GM23338 (cell line): ENCODE results near the gene LNX1. TPM values are rescaled to one million over a fixed set of nuclear protein-coding genes. Genes with fewer than 3 reads are reported as not detected.

ENCODE experiments used
- ATAC-seq: fragments of 200-7000 bp; cut with Tn5 transposase; 3 replicates; pipeline ENCODE4 v1.9.1; 2020
- DNase-seq: peaks from one replicate; pipeline ENCODE4 v3.0.0-alpha.2; 2015; ENCODE audit warnings: low spot score
- H2AFZ ChIP-seq: fragments of 200-600 bp; sonication (generic); 2 replicates; pipeline ENCODE4 v1.8.0; 2016; ENCODE audit warnings: antibody characterized with exemption, mild to moderate bottlenecking, moderate library complexity
- H3F3A ChIP-seq: fragments of 200-600 bp; sonication (generic); replicated peaks from 2 replicates; pipeline ENCODE4 v1.8.0; 2017; ENCODE audit warnings: antibody characterized with exemption, mixed run types, low read depth
- H3K27ac ChIP-seq: fragments of 200-600 bp; sonication (generic); 2 replicates; pipeline ENCODE4 v1.6.1; 2016; ENCODE audit warnings: low read depth
- H3K27me3 ChIP-seq: fragments of 200-600 bp; sonication (generic); 2 replicates; pipeline ENCODE4 v1.8.0; 2016; ENCODE audit warnings: mild to moderate bottlenecking, mixed run types, moderate library complexity; ENCODE audit not compliant: insufficient read depth
- H3K36me3 ChIP-seq: fragments of 200-600 bp; sonication (generic); 2 replicates; pipeline ENCODE4 v1.8.0; 2016; ENCODE audit warnings: mild to moderate bottlenecking; ENCODE audit not compliant: insufficient read depth
- H3K4me1 ChIP-seq: fragments of 200-600 bp; sonication (generic); 2 replicates; pipeline ENCODE4 v1.8.0; 2016; ENCODE audit warnings: mild to moderate bottlenecking, moderate library complexity; ENCODE audit not compliant: insufficient read depth
- H3K4me2 ChIP-seq: fragments of 200-600 bp; sonication (generic); 2 replicates; pipeline ENCODE4 v1.7.1; 2017; ENCODE audit warnings: mixed run types
- H3K4me3 ChIP-seq: fragments of 200-600 bp; sonication (generic); 2 replicates; pipeline ENCODE4 v1.6.1; 2016; ENCODE audit warnings: mixed run types
- H3K79me2 ChIP-seq: fragments of 200-600 bp; sonication (generic); replicated peaks from 2 replicates; pipeline ENCODE4 v1.8.0; 2017; ENCODE audit warnings: mild to moderate bottlenecking; ENCODE audit not compliant: insufficient read depth
- H3K9me2 ChIP-seq: fragments of 200-600 bp; sonication (generic); 2 replicates; pipeline ENCODE4 v1.8.0; 2017; ENCODE audit not compliant: insufficient read depth
- H4K20me1 ChIP-seq: fragments of 200-600 bp; sonication (generic); replicated peaks from 2 replicates; pipeline ENCODE4 v1.8.0; 2017; ENCODE audit warnings: mild to moderate bottlenecking; ENCODE audit not compliant: insufficient read depth
- H3K27ac Mint-ChIP-seq: 2 replicates; pipeline ENCODE4 v1.8.0; 2020; ENCODE audit warnings: inconsistent platforms, mild to moderate bottlenecking, moderate library complexity, mixed read lengths
- H3K27me3 Mint-ChIP-seq: 3 replicates; pipeline ENCODE4 v1.8.0; 2022; ENCODE audit warnings: low read depth, mild to moderate bottlenecking, moderate library complexity, mixed read lengths, inconsistent platforms; ENCODE audit not compliant: insufficient read depth, poor library complexity
- H3K36me3 Mint-ChIP-seq: 3 replicates; pipeline ENCODE4 v1.8.0; 2021; ENCODE audit warnings: low read depth, mild to moderate bottlenecking, inconsistent platforms, moderate library complexity, mixed read lengths
- H3K4me1 Mint-ChIP-seq: 3 replicates; pipeline ENCODE4 v1.8.0; 2020; ENCODE audit warnings: mild to moderate bottlenecking, inconsistent platforms, mixed read lengths
- H3K4me3 Mint-ChIP-seq: 3 replicates; pipeline ENCODE4 v1.8.0; 2021; ENCODE audit warnings: moderate library complexity, mild to moderate bottlenecking, inconsistent platforms, mixed read lengths
- H3K9me3 Mint-ChIP-seq: 3 replicates; pipeline ENCODE4 v1.8.0; 2020; ENCODE audit warnings: moderate library complexity, mild to moderate bottlenecking, inconsistent platforms, mixed read lengths
- CREB1 ChIP-seq: fragments of 250-450 bp; sonication (Bioruptor Pico); IDR thresholded peaks from 2 replicates; pipeline ENCODE4 v1.5.0; 2020; ENCODE audit warnings: low read depth, mild to moderate bottlenecking, moderate library complexity
- EZH2 ChIP-seq: fragments of 200-600 bp; sonication (generic); IDR thresholded peaks from one replicate; pipeline ENCODE4 v1.8.0; 2017; ENCODE audit warnings: antibody characterized with exemption, mild to moderate bottlenecking, low read depth; ENCODE audit not compliant: unreplicated experiment
- EZH2phosphoT487 ChIP-seq: fragments of 200-600 bp; sonication (generic); IDR thresholded peaks from one replicate; pipeline ENCODE4 v1.8.1; 2018; ENCODE audit warnings: antibody characterized with exemption; ENCODE audit not compliant: unreplicated experiment
- JUNB ChIP-seq: IDR thresholded peaks from one replicate; pipeline ENCODE4 v1.6.1; 2016; ENCODE audit warnings: antibody characterized with exemption; ENCODE audit not compliant: unreplicated experiment
- NANOG ChIP-seq: IDR thresholded peaks from 2 replicates; pipeline ENCODE4 v1.6.1; 2016; ENCODE audit warnings: antibody characterized with exemption, borderline replicate concordance
- POLR2AphosphoS5 ChIP-seq: IDR thresholded peaks from 2 replicates; pipeline ENCODE4 v1.6.1; 2016; ENCODE audit warnings: antibody characterized with exemption, low read depth
- STAT1 ChIP-seq: IDR thresholded peaks from one replicate; pipeline ENCODE4 v1.6.1; 2016; ENCODE audit warnings: antibody characterized with exemption; ENCODE audit not compliant: unreplicated experiment
- ZNF114 ChIP-seq: fragments of 250-450 bp; sonication (Bioruptor Pico); IDR thresholded peaks from 2 replicates; pipeline ENCODE4 v1.5.0; 2020; ENCODE audit warnings: mild to moderate bottlenecking, moderate library complexity
- ZNF331 ChIP-seq: fragments of 250-450 bp; sonication (Bioruptor Pico); IDR thresholded peaks from 2 replicates; pipeline ENCODE4 v1.5.0; 2020; ENCODE audit warnings: low read depth, mild to moderate bottlenecking, moderate library complexity
- polyA plus RNA-seq: library from polyadenylated mRNA; unstranded; fragments of >200 nt; fragmentation: Nextera tagmentation; extraction: Ambion mirVana; gene quantifications from 2 replicates; pipeline ENCODE4 v1.2.1, GENCODE V29; 2016
- total RNA-seq: library from RNA; depleted of rRNA; stranded (reverse); fragments of >200 nt; shearing (Covaris generic); gene quantifications from 2 replicates; pipeline ENCODE4 v1.2.3, GENCODE V29; 2014
- TF ChIP-seq, protein P1 (sequence below): fragments of 250-450 bp; sonication (Bioruptor Pico); IDR thresholded peaks from 2 replicates; pipeline ENCODE4 v1.5.0; 2020; ENCODE audit warnings: mild to moderate bottlenecking, moderate library complexity
- TF ChIP-seq, protein P2 (sequence below): IDR thresholded peaks from one replicate; pipeline ENCODE4 v1.6.1; 2018; ENCODE audit warnings: antibody characterized with exemption; ENCODE audit not compliant: unreplicated experiment
- TF ChIP-seq, protein P3 (sequence below), 2 experiments: fragments of 200-600 bp in 1 of 2; sonication (generic) in 1 of 2; conservative IDR thresholded peaks; 2 replicates each; pipeline versions ENCODE4 v1.5.1 to v1.6.1; 2016 to 2017; ENCODE audit warnings: antibody characterized with exemption in 2 of 2, low read depth in 2 of 2, mild to moderate bottlenecking in 2 of 2, moderate library complexity in 1 of 2
- TF ChIP-seq, protein P4 (sequence below): IDR thresholded peaks from 2 replicates; pipeline ENCODE4 v1.6.1; 2016; ENCODE audit warnings: antibody characterized with exemption

LNX1 gene
- total and polyA plus RNA-seq, 2 experiments from 2014 or later: 5.4 to 6.4 TPM

DNA sequence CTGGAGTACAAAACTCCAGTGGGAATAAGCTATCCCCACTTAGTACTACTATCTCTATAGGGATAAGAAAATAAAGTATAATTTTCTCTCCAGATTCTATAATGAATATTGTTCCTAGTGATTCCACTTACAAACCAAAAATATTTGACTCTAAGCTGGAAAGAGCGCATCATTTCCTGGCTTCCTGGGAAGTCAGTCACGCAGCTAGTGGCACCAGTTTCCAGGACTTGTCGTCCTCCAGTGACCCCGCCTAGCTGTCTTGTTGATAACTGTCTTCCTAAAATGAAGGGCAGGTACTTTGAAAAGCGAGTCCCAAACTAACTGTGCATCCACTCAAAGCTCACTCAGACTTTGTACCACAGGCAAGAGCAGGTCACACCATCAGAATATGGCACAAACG is 39.3 kb downstream of the LNX1 start:
- ATAC-seq: no peak
- H3K4me1 ChIP-seq: no peaks in the 10 kb centered on the region
- Mint-ChIP-seq H3K9me3 (no peaks in the 10 kb centered on the region), H3K27ac (no peak overlapping the region), H3K36me3 (no peaks in the 10 kb centered on the region), H3K4me3 (no peak overlapping the region), H3K27me3 (peaks cover 4% of the 10 kb centered on the region), H3K4me1 (peaks cover 8% of the 10 kb centered on the region; the same call in 2 of the 3 replicates)
- no peaks in the 10 kb centered on the region; the same call in 1 of the 2 replicates for H3K9me2 ChIP-seq
- H2AFZ ChIP-seq: no peak overlapping the region
- H3K4me3 ChIP-seq: no peak overlapping the region
- H3K27ac ChIP-seq: no peak overlapping the region
- no peaks in the 10 kb centered on the region for H3K79me2 ChIP-seq
- no peak for TF ChIP-seq STAT1
- TF ChIP-seq, protein P1, sequence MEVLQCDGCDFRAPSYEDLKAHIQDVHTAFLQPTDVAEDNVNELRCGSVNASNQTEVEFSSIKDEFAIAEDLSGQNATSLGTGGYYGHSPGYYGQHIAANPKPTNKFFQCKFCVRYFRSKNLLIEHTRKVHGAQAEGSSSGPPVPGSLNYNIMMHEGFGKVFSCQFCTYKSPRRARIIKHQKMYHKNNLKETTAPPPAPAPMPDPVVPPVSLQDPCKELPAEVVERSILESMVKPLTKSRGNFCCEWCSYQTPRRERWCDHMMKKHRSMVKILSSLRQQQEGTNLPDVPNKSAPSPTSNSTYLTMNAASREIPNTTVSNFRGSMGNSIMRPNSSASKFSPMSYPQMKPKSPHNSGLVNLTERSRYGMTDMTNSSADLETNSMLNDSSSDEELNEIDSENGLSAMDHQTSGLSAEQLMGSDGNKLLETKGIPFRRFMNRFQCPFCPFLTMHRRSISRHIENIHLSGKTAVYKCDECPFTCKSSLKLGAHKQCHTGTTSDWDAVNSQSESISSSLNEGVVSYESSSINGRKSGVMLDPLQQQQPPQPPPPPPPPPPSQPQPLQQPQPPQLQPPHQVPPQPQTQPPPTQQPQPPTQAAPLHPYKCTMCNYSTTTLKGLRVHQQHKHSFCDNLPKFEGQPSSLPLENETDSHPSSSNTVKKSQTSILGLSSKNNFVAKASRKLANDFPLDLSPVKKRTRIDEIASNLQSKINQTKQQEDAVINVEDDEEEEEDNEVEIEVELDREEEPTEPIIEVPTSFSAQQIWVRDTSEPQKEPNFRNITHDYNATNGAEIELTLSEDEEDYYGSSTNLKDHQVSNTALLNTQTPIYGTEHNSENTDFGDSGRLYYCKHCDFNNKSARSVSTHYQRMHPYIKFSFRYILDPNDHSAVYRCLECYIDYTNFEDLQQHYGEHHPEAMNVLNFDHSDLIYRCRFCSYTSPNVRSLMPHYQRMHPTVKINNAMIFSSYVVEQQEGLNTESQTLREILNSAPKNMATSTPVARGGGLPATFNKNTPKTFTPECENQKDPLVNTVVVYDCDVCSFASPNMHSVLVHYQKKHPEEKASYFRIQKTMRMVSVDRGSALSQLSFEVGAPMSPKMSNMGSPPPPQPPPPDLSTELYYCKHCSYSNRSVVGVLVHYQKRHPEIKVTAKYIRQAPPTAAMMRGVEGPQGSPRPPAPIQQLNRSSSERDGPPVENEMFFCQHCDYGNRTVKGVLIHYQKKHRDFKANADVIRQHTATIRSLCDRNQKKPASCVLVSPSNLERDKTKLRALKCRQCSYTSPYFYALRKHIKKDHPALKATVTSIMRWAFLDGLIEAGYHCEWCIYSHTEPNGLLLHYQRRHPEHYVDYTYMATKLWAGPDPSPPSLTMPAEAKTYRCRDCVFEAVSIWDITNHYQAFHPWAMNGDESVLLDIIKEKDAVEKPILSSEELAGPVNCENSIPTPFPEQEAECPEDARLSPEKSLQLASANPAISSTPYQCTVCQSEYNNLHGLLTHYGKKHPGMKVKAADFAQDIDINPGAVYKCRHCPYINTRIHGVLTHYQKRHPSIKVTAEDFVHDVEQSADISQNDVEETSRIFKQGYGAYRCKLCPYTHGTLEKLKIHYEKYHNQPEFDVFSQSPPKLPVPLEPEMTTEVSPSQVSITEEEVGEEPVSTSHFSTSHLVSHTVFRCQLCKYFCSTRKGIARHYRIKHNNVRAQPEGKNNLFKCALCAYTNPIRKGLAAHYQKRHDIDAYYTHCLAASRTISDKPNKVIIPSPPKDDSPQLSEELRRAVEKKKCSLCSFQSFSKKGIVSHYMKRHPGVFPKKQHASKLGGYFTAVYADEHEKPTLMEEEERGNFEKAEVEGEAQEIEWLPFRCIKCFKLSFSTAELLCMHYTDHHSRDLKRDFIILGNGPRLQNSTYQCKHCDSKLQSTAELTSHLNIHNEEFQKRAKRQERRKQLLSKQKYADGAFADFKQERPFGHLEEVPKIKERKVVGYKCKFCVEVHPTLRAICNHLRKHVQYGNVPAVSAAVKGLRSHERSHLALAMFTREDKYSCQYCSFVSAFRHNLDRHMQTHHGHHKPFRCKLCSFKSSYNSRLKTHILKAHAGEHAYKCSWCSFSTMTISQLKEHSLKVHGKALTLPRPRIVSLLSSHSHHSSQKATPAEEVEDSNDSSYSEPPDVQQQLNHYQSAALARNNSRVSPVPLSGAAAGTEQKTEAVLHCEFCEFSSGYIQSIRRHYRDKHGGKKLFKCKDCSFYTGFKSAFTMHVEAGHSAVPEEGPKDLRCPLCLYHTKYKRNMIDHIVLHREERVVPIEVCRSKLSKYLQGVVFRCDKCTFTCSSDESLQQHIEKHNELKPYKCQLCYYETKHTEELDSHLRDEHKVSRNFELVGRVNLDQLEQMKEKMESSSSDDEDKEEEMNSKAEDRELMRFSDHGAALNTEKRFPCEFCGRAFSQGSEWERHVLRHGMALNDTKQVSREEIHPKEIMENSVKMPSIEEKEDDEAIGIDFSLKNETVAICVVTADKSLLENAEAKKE (CRISPR knock-in tag): no peak
- no peak for TF ChIP-seq ZNF114 (CRISPR knock-in tag)
- no peak for TF ChIP-seq EZH2phosphoT487
- TF ChIP-seq ZNF331 (CRISPR knock-in tag): no peak
- TF ChIP-seq EZH2: no peak
- TF ChIP-seq POLR2AphosphoS5: no peak
- TF ChIP-seq, protein P2, sequence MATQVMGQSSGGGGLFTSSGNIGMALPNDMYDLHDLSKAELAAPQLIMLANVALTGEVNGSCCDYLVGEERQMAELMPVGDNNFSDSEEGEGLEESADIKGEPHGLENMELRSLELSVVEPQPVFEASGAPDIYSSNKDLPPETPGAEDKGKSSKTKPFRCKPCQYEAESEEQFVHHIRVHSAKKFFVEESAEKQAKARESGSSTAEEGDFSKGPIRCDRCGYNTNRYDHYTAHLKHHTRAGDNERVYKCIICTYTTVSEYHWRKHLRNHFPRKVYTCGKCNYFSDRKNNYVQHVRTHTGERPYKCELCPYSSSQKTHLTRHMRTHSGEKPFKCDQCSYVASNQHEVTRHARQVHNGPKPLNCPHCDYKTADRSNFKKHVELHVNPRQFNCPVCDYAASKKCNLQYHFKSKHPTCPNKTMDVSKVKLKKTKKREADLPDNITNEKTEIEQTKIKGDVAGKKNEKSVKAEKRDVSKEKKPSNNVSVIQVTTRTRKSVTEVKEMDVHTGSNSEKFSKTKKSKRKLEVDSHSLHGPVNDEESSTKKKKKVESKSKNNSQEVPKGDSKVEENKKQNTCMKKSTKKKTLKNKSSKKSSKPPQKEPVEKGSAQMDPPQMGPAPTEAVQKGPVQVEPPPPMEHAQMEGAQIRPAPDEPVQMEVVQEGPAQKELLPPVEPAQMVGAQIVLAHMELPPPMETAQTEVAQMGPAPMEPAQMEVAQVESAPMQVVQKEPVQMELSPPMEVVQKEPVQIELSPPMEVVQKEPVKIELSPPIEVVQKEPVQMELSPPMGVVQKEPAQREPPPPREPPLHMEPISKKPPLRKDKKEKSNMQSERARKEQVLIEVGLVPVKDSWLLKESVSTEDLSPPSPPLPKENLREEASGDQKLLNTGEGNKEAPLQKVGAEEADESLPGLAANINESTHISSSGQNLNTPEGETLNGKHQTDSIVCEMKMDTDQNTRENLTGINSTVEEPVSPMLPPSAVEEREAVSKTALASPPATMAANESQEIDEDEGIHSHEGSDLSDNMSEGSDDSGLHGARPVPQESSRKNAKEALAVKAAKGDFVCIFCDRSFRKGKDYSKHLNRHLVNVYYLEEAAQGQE: no peak
- no peak for TF ChIP-seq CREB1
- TF ChIP-seq NANOG: no peak
- TF ChIP-seq, protein P3, sequence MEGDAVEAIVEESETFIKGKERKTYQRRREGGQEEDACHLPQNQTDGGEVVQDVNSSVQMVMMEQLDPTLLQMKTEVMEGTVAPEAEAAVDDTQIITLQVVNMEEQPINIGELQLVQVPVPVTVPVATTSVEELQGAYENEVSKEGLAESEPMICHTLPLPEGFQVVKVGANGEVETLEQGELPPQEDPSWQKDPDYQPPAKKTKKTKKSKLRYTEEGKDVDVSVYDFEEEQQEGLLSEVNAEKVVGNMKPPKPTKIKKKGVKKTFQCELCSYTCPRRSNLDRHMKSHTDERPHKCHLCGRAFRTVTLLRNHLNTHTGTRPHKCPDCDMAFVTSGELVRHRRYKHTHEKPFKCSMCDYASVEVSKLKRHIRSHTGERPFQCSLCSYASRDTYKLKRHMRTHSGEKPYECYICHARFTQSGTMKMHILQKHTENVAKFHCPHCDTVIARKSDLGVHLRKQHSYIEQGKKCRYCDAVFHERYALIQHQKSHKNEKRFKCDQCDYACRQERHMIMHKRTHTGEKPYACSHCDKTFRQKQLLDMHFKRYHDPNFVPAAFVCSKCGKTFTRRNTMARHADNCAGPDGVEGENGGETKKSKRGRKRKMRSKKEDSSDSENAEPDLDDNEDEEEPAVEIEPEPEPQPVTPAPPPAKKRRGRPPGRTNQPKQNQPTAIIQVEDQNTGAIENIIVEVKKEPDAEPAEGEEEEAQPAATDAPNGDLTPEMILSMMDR (conservative IDR thresholded peaks at IDR 0.05; ENCODE audit: low read depth in 2 of 2): no peak
- no peak for TF ChIP-seq JUNB
- TF ChIP-seq, protein P4, sequence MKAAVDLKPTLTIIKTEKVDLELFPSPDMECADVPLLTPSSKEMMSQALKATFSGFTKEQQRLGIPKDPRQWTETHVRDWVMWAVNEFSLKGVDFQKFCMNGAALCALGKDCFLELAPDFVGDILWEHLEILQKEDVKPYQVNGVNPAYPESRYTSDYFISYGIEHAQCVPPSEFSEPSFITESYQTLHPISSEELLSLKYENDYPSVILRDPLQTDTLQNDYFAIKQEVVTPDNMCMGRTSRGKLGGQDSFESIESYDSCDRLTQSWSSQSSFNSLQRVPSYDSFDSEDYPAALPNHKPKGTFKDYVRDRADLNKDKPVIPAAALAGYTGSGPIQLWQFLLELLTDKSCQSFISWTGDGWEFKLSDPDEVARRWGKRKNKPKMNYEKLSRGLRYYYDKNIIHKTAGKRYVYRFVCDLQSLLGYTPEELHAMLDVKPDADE: no peak
- no peak overlapping the region for H3K4me2 ChIP-seq
- H3F3A ChIP-seq: no peaks in the 10 kb centered on the region
- DNase-seq: no peak
- H3K36me3 ChIP-seq: no peaks in the 10 kb centered on the region
- H4K20me1 ChIP-seq: no peaks in the 10 kb centered on the region; the same call in 1 of the 2 replicates
- no peaks in the 10 kb centered on the region for H3K27me3 ChIP-seq
